SK-N-SH treated with all-trans-retinoic acid at 6 μM for 48 hours (cell line): ENCODE results near the gene ESRP2.

ENCODE experiments used
- ATAC-seq: fragments of 200-7000 bp; cut with Tn5 transposase; 3 replicates; pipeline ENCODE4 v1.9.1; 2020; ENCODE audit warnings: mild to moderate bottlenecking, moderate library complexity
- ARNTL ChIP-seq: fragments of 450-650 bp; formaldehyde crosslinking; IDR thresholded peaks from 2 replicates; pipeline ENCODE4 v1.5.0; 2020; ENCODE audit warnings: low read depth, mild to moderate bottlenecking, moderate library complexity, borderline replicate concordance
- BACH2 ChIP-seq: fragments of 250-450 bp; sonication (Bioruptor Pico); IDR thresholded peaks from 2 replicates; pipeline ENCODE4 v1.9.0; 2021; ENCODE audit warnings: mild to moderate bottlenecking, borderline replicate concordance
- CREB5 ChIP-seq: fragments of 250-450 bp; sonication (Bioruptor Pico); IDR thresholded peaks from 2 replicates; pipeline ENCODE4 v1.5.1; 2020; ENCODE audit warnings: low read depth, mild to moderate bottlenecking, moderate library complexity
- CSDC2 ChIP-seq: fragments of 250-450 bp; sonication (Bioruptor Pico); IDR thresholded peaks from 2 replicates; pipeline ENCODE4 v1.5.0; 2020; ENCODE audit warnings: mild to moderate bottlenecking, moderate library complexity
- CSRNP3 ChIP-seq: fragments of 250-450 bp; sonication (Bioruptor Pico); IDR thresholded peaks from 2 replicates; pipeline ENCODE4 v1.5.1; 2021; ENCODE audit warnings: mild to moderate bottlenecking, moderate library complexity
- ESRRG ChIP-seq: fragments of 250-450 bp; sonication (Bioruptor Pico); IDR thresholded peaks from 2 replicates; pipeline ENCODE4 v1.6.1; 2021; ENCODE audit warnings: mild to moderate bottlenecking
- GLIS3 ChIP-seq: fragments of 250-450 bp; sonication (Bioruptor Pico); IDR thresholded peaks from 2 replicates; pipeline ENCODE4 v1.5.0; 2020; ENCODE audit warnings: mild to moderate bottlenecking, moderate library complexity
- ISL1 ChIP-seq: fragments of 250-450 bp; sonication (Bioruptor Pico); IDR thresholded peaks from 2 replicates; pipeline ENCODE4 v2.1.2; 2022; ENCODE audit warnings: mild to moderate bottlenecking, moderate library complexity
- OSR1 ChIP-seq: fragments of 250-450 bp; sonication (Bioruptor Pico); IDR thresholded peaks from 2 replicates; pipeline ENCODE4 v1.8.0; 2022; ENCODE audit warnings: moderate library complexity, mild to moderate bottlenecking, inconsistent platforms
- PATZ1 ChIP-seq: fragments of 250-450 bp; sonication (Bioruptor Pico); IDR thresholded peaks from 2 replicates; pipeline ENCODE4 v1.8.0; 2020; ENCODE audit warnings: mild to moderate bottlenecking, moderate library complexity, borderline replicate concordance
- POU6F1 ChIP-seq: fragments of 250-450 bp; sonication (Bioruptor Pico); IDR thresholded peaks from 2 replicates; pipeline ENCODE4 v1.8.0; 2021; ENCODE audit warnings: low read depth, mild to moderate bottlenecking, moderate library complexity, borderline replicate concordance
- PPARA ChIP-seq: fragments of 250-450 bp; sonication (Bioruptor Pico); IDR thresholded peaks from 2 replicates; pipeline ENCODE4 v1.5.0; 2020; ENCODE audit warnings: mild to moderate bottlenecking, borderline replicate concordance
- RARB ChIP-seq: fragments of 250-450 bp; sonication (Bioruptor Pico); IDR thresholded peaks from 2 replicates; pipeline ENCODE4 v1.8.0; 2021; ENCODE audit warnings: mild to moderate bottlenecking, moderate library complexity
- SNAI2 ChIP-seq: fragments of 250-450 bp; sonication (Bioruptor Pico); IDR thresholded peaks from 2 replicates; pipeline ENCODE4 v1.5.0; 2020; ENCODE audit warnings: mild to moderate bottlenecking, moderate library complexity
- TCF4 ChIP-seq: fragments of 250-450 bp; sonication (Bioruptor Pico); IDR thresholded peaks from 2 replicates; pipeline ENCODE4 v1.8.0; 2021; ENCODE audit warnings: mild to moderate bottlenecking, moderate library complexity, borderline replicate concordance
- TOX ChIP-seq: fragments of 250-450 bp; sonication (Bioruptor Pico); IDR thresholded peaks from 2 replicates; pipeline ENCODE4 v1.8.0; 2021; ENCODE audit warnings: mild to moderate bottlenecking, moderate library complexity, borderline replicate concordance
- TSHZ2 ChIP-seq: fragments of 250-450 bp; sonication (Bioruptor Pico); IDR thresholded peaks from 2 replicates; pipeline ENCODE4 v1.5.0; 2020; ENCODE audit warnings: mild to moderate bottlenecking, moderate library complexity
- ZC3H10 ChIP-seq: fragments of 250-450 bp; sonication (Bioruptor Pico); IDR thresholded peaks from 2 replicates; pipeline ENCODE4 v1.5.1; 2021; ENCODE audit warnings: mild to moderate bottlenecking, moderate library complexity
- ZFP3 ChIP-seq: fragments of 250-450 bp; sonication (Bioruptor Pico); IDR thresholded peaks from 2 replicates; pipeline ENCODE4 v1.5.0; 2020; ENCODE audit warnings: mild to moderate bottlenecking, moderate library complexity
- ZFP30 ChIP-seq: fragments of 450-650 bp; formaldehyde crosslinking; IDR thresholded peaks from 2 replicates; pipeline ENCODE4 v1.5.0; 2022; ENCODE audit warnings: mild to moderate bottlenecking, moderate library complexity
- ZNF565 ChIP-seq: fragments of 450-650 bp; formaldehyde crosslinking; conservative IDR thresholded peaks from 2 replicates; pipeline ENCODE4 v1.5.0; 2020; ENCODE audit warnings: low read depth, mild to moderate bottlenecking, moderate library complexity
- ZNF70 ChIP-seq: fragments of 450-650 bp; formaldehyde crosslinking; IDR thresholded peaks from 2 replicates; pipeline ENCODE4 v1.5.0; 2020; ENCODE audit warnings: mild to moderate bottlenecking, moderate library complexity
- ZNF8 ChIP-seq: fragments of 450-650 bp; formaldehyde crosslinking; IDR thresholded peaks from 2 replicates; pipeline ENCODE4 v1.5.0; 2020; ENCODE audit warnings: mild to moderate bottlenecking, moderate library complexity

ESRP2 gene

GRCh38 chr16:68197250-68197649 lies 38.7 kb downstream of the ESRP2 start:
- TF ChIP-seq GLIS3 (CRISPR knock-in tag) (no peak), CSRNP3 (CRISPR knock-in tag) (no peak), RARB (no peak), BACH2 (CRISPR knock-in tag) (no peak), ARNTL (CRISPR knock-in tag) (no peak), OSR1 (no peak), ESRRG (no peak), ZNF565 (no peak), PPARA (no peak)
- no peak for ATAC-seq

GRCh38 chr16:68194251-68194650 lies 41.7 kb downstream of the ESRP2 start:
- no peak for ATAC-seq

GRCh38 chr16:68190736-68191510 lies 45.0 kb downstream of the ESRP2 start:
- no peak for TF ChIP-seq ARNTL (CRISPR knock-in tag)
- TF ChIP-seq SNAI2 = no peak
- TF ChIP-seq ZC3H10 (CRISPR knock-in tag) = no peak
- no peak for TF ChIP-seq TCF4 (CRISPR knock-in tag)
- TF ChIP-seq ZFP3 (CRISPR knock-in tag) = no peak
- TF ChIP-seq, all 23 proteins: peak for 0
- ATAC-seq = no peak

More at GRCh38 chr16:68194251-68194650, 41.7 kb downstream of the ESRP2 start:
- no peak for TF ChIP-seq ZFP30 (CRISPR knock-in tag)
- no peak for TF ChIP-seq TOX
- no peak for TF ChIP-seq POU6F1 (CRISPR knock-in tag)
- no peak for TF ChIP-seq ZNF70 (CRISPR knock-in tag)
- TF ChIP-seq BACH2 (CRISPR knock-in tag) = no peak
- no peak for TF ChIP-seq ESRRG
- TF ChIP-seq ZNF8 (CRISPR knock-in tag) = no peak
- TF ChIP-seq ISL1 (CRISPR knock-in tag) = no peak
- TF ChIP-seq ARNTL (CRISPR knock-in tag) = no peak
- no peak for TF ChIP-seq ZC3H10 (CRISPR knock-in tag)
- no peak for TF ChIP-seq TCF4 (CRISPR knock-in tag)
- TF ChIP-seq GLIS3 (CRISPR knock-in tag) = no peak
- no peak for TF ChIP-seq TSHZ2 (CRISPR knock-in tag)
- TF ChIP-seq, all 23 proteins: peak for 0

GRCh38 chr16:68190081-68190480 lies 45.8 kb downstream of the ESRP2 start:
- no peak for ATAC-seq
- no peak for TF ChIP-seq CSDC2
- no peak for TF ChIP-seq CSRNP3 (CRISPR knock-in tag)
- TF ChIP-seq GLIS3 (CRISPR knock-in tag) = no peak
- TF ChIP-seq PATZ1 = no peak
- no peak for TF ChIP-seq RARB
- no peak for TF ChIP-seq ZNF70 (CRISPR knock-in tag)
- TF ChIP-seq ZFP30 (CRISPR knock-in tag) = no peak
- no peak for TF ChIP-seq CREB5
- TF ChIP-seq ESRRG = no peak
- no peak for TF ChIP-seq ZNF565
